ENCODE data around the gene DNAAF9.

DNA sequence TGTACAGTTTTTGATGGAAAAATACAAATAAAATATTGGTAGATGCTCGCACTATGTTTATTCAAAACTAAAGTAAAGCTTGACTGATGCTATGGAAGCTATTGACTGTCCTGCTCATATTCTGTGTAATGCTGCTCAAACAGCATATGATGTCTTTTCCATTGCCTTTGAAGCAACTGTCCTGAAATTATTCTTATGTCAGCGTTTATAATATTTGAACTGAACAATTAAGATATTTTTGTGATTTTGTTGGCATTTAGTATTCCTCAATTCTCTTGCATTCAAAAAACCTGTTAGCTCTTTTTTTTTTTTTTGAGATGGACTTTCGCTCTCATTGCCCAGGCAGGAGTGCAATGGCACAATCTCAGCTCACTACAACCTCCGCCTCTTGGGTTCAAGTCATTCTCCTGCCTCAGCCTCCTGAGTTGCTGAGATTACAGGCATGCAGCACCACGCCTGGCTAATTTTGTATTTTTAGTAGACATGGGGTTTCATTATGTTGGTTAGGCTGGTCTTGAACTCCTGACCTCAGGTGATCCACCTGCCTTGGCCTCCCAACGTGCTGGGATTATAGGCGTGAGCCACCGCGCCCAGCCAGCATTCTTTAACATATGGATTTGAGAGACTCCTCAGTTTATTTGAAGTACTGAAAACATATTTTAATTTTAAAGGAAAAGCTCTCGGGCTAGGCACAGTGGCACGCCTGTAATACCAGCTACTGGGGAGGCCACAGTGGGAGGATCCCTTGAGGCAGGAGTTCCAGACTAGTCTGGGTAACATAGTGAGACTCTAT is 5.3 kb upstream of the DNAAF9 start:
- no peak for TF ChIP-seq EZH2 (IDR thresholded peaks at IDR 0.05; ENCODE audit: borderline replicate concordance, low read length)
- TF ChIP-seq, protein P1, sequence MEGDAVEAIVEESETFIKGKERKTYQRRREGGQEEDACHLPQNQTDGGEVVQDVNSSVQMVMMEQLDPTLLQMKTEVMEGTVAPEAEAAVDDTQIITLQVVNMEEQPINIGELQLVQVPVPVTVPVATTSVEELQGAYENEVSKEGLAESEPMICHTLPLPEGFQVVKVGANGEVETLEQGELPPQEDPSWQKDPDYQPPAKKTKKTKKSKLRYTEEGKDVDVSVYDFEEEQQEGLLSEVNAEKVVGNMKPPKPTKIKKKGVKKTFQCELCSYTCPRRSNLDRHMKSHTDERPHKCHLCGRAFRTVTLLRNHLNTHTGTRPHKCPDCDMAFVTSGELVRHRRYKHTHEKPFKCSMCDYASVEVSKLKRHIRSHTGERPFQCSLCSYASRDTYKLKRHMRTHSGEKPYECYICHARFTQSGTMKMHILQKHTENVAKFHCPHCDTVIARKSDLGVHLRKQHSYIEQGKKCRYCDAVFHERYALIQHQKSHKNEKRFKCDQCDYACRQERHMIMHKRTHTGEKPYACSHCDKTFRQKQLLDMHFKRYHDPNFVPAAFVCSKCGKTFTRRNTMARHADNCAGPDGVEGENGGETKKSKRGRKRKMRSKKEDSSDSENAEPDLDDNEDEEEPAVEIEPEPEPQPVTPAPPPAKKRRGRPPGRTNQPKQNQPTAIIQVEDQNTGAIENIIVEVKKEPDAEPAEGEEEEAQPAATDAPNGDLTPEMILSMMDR (conservative IDR thresholded peaks at IDR 0.05 in 1 of 2, IDR thresholded peaks at IDR 0.05 in 1 of 2; ENCODE audit: extremely low read depth in 1 of 2, insufficient read depth in 1 of 2, low read depth in 1 of 2, low read length in 2 of 2): no peak

Measured in mammary epithelial cell (primary cell).